ENCODE results near the gene INPP4B.

The INPP4B gene

DNA sequence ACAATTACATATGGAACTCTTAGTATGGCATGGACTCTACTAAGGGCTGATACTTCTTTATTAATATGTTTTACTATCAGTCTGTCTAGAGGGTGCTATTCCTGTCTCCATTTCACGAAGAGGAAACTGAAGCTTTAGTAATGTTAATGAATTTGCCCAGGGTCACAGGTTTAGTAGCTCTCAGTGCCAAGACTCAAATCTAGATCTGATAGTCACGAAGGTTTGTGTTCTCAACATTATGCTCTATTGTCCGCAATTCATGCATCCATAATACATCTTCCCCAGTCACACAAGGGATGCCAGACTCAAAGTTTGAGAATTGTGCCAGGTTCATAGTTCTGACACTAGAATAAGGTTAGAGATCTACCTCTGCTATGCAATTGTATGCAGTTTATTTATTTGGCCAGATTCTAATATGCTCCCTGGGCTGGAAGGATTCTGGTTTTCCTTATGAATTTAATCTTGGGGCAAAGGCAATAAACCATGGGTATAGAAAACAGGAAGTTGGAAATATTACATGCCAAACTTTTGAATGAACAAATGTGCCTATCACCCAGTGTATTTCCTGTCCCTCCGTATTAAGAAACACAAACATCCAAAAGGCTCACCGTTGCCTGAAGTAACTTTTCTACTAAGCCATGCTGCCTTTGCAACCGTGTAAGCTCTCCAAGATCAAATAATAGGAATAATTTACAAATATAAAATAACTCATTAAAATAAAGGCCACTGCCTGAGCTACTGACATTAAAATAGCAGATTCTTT lies 478.5 kb downstream of the INPP4B start:
- DNase-seq = no peak

DNA sequence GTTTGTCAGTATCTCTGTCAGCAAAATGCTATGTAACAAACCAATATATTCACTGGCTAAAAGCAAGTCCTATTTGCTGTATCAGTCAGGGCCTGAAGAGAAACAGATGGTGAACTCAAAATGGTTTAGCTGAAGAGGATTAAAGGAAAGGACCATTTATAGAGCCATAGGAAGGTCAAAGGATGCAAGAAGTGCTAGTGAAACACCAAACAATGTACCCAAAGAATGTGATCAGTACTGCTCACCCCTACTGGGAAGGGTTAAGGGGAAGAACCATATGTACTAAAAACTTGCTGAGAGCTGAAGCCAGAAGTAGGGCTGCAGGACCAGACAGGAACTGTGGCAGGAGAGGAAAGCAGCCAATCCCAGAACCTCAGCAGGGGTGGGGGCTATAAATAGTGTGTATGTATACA lies 479.3 kb downstream of the INPP4B start:
- peak in 1 of 2 experiments; percentile 52 for DNase-seq

DNA sequence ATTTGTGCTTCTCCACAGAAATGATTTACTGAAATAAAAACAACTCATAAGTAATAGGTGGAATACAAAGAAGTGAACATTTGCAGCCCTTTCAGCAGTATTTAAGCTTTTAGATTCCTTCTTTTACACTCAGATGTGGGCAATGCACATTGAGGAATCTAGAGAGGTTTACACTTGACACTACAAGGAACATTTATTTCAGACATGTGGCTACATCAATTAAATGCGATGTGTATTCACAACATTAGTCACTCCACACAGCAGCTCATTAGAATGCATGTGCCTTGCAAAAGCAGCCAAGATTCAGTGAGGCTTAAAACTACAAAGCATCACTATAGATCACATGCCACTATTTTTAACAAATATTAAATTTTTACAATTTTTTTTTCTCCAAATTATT lies 480.7 kb downstream of the INPP4B start:
- peak; percentile 33 to 70 for DNase-seq

DNA sequence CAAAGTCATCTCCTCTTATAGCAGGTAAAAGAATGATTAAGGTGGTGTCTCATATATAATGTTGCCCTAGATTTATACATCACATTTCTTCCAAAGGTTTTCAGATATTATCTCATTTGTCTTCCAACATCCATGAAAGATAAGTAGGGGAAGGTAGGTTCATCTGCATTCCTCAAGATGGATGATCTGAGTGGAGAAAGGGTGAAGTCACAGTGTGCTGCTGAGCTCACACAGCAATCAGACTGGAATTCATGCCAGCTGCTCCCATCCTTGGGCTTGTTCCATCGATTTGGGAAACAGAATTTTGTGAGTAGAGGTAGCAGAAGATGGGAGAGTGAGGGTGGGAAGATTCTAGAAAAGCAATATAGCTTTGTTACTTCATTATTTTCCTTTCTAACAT lies 482.4 kb downstream of the INPP4B start:
- no peak for DNase-seq

DNA sequence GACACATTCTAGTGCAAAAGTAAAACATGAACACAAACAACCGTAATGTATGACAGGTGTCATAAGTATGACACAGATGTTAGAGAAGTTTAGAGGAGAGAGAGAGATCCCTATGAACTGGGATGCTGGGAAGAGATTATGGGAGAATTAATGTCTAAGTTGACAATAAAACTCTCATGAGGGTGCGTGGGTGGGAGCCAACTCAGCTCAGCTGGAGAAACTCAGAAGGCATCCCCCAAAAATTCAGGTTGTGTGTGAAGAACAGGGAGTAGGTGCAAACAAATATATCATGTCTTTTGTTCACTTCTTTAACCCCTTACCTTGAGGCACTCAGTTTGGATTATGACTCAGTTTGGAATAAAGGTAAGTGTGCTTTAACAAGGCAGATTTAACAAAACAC lies 484.1 kb downstream of the INPP4B start:
- DNase-seq = no peak

DNA sequence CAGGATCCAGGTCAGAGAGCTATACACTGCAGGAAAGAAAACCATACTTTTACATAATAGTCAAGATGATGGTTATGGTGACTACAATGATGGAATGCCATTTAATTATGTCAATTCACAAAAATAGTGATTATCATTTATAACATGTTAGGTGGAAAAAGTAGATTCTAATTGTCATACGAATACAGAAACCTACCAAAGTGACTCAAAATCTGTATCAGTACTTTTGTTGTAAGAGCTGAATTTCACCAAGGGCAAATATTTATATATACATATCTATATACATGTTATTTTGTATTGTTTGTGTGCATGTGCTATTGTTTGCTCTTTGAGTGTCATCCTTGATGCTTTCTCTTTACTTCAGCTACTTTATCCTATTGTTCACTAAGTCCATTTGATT lies 485.4 kb downstream of the INPP4B start:
- no peak for DNase-seq

DNA sequence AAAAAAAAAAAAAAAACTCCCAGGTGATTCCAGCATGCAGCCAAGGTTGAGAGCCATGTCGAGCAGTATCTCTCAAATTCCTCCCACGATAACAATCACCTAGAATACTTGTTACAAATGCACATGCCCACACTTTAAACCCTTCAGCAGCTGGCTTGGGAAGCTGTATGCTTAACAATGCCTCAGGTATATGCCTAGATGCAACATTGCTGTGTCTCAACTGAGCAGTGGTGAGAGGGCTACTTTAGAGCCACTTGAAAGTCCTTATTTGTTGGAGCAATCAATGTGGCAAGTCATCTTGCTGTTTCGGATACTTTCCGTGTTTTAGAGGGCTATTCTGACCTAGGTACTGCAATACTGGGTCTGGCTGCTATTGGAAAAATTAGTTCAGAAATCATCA lies 487.4 kb downstream of the INPP4B start:
- no peak for DNase-seq

DNA sequence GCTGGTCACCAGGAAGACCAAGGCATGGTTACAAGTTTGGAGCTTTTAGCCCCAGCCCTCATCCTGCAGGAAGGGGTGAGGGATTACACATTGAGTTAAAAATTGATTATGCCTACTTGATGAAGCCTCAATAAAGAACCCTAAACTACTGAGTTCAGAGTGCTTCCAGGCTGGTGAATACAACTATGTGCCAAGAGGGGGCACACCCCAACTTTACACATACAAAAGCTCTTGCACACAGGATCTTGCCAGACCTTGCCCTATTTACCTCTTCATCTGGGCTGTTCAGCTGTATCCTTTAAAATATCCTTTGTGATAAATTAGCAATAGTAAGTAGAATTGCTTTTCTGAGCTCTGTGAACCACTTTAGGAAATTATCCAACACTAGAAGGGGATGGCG lies 489.3 kb downstream of the INPP4B start:
- no peak for DNase-seq

DNA sequence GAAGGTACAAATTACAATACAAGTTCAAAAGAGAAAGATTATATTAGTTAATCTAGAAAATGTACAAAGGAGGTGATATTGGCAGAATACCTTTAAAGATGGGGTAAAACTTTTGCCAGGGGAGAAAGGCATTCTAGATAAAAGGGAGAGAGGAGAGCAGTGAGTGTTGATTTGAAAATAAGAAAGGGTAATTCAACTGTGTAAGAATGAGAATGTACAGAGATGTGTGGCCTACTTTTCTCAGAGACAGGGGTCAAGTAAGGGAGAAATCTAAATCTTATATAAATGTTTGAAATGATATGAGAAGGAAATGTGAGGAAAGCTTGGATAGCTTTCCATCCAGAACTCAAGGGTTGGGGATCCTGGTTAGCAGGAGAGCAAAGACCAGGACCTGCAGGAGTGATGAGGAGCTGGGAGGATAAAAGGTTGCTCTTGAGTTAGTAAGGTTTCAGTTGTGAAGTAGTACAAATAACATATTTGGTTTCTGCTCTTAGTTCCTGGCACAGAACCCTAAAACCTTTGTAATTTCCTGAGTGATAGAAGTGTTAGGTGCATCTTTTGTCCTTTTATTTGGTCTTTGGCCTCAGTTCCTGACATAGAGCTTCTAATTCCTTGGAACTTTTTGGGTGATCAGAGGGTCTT lies 489.9 kb downstream of the INPP4B start:
- DNase-seq = no peak

DNA sequence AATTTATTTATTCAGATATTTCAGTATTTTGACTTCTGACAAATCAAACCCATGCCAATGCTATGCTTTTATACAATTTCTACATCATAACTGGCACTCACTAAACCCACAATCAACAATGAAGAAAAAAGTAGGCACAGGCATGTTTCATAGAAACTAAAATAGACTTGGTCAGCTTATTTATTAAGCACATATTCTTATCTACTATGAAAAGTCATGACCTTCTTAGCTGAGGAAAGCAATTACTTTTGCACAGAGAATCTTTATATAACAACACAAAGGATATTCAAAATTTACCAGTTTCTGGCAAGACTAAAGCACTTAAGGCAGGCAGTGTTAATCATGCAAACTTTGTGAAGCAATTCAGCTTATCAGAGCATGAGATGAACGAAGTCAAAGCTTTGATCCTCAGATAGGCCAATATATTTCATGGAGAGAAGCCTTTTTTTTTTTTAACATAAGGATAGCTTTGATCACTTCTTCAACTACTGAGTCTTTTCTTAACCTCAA lies 490.6 kb downstream of the INPP4B start:
- DNase-seq = no peak

DNA sequence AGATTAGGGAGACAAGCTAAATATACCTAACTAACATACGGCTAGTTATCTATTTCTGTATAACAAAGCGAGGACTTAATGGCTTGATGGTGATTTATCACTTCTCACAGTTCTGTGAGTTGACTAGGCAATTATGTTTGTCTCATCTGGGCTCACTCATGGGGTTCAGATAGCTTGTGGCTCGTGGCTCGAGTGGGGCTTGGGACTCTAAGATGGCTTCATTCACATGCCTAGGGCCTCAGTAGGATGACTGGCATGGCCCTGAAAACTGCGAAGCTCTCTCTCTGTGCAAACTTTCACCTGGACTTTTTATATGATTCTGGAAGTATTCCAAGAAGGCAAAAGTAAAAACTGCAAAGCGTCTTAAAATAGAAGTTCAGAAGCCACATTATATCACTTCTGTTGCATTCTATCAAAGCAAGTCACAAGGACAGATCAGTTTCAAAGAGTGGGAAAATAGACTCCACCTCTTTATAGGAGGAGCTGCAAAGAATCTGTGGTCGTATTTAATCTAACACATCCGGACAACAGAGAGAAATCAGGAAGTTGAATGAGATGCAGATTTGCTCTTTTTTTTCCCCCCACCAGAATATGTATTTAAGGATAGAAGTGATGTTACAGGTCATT lies 491.2 kb downstream of the INPP4B start:
- no peak for DNase-seq

DNA sequence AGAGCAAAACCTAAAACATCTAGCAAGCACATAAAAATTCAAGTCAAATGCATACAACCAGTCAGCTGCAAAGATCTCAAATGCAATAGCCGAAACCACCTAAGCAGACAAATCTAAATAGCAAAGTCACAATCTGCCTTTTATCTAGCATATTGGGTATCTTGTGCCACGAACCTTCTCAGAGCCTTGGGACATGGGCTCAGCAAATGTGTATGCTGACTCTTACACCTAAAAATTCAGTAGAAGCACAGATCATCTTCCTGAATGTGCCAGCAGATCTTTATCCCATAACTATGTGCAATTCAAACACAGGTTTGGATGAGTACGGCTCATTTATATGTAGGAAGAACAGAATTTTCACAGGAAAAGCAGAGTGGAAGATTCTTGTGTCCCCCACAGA lies 492.1 kb downstream of the INPP4B start:
- no peak for DNase-seq

DNA sequence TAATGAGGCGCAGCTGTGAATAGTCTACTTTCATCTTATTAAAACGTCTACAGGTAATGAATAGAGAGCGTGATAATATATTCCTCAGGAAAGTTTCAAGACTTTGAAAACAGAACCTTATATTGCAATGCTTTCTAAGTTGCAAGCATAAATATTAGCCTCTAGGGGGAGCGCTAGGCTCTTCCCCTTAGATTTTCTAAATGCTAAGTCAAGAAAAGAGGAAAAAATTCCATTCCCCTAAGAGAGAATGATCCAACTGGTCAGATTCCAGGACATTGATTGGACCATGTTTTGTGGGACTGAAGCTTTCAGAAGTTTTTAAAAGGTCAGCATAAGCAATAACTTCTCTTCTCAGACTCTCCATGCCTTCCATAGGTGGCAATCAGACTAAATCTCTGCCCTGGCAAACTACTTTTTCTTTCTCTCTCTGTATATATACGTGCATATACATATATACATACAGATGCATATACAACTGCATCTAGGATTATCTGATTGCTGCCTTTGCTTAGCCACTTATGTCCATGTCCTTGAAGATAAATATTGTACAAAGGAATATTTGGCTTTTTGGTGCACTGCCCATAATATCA lies 492.9 kb downstream of the INPP4B start:
- DNase-seq = peak; percentile 23 to 71

DNA sequence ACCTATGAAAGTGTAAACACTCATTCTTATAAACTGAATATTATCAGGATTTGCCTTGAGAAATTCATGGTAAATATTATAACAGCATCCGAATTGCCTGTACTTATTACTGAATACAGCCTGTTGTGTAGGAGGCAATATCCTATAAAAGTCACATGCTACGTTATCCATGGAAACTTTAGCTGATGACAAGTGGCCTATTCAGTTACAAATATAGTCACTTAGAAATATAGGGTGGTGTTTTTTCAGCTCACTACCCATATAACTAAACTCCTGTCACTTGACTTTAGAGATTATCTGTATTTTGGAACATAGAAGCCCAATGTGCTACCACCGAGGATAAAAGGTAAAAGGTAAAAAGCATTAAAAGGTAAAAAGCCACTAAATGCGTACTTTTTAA lies 493.4 kb downstream of the INPP4B start:
- DNase-seq = no peak

DNA sequence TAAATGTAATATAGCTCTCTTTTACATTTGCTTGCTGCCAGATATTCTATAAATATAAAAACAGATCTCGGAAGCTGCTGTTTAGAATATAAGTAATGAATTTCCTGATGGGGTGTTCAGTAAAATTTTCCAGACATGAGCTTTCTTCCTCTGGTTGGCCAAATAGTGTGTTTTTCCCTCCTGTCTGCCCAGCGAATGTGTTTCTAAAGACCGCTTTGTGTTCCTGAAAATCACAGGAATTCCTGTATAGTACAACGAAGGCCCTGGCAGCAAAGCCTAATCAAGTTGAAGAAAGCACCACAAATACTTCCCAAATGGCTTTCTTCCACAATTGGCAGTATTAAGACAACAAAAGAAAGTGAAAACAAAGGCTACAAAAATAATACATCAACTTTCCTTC lies 494.1 kb downstream of the INPP4B start:
- no peak for DNase-seq

DNA sequence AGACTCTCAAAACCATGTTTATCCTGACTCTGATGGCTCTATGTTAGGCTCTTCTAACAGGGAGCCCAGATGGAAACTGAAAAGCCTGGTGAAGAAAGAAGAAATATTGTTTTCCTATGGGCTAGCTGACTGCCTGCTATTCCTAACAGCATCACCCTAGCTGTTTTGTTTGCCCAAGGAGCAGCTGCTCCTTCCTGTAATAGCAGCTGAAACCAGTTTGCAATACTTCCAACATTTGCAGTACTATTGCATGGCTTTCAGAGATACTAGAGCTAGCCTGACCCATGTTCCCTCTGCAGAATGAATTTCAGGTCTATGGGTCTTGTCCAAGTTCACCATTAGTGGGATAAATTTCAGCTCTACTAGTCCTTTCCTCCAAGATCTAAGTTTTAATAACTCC lies 495.2 kb downstream of the INPP4B start:
- DNase-seq = peak in 1 of 2 experiments; percentile 39

DNA sequence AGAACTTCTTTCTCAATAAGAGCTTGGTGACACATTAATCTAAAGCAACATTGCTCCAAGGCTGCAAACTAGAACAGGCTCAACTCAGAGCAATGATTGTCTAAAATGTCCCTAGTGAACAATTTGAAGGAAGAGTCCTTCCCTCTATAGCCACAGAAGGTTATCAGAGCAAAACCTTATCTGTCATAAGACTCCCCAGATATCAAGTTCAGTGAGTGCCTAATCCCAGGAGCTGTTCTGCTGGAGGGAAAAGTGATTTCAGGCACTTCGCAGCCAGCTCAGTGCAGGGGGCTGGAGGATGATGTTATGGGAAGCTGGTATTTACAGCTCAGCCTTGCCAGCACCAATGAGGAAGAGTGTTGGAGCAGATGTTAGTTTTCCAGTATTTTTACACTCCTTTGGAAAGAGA lies 497.5 kb downstream of the INPP4B start:
- DNase-seq = peak in 1 of 2 experiments; percentile 7

DNA sequence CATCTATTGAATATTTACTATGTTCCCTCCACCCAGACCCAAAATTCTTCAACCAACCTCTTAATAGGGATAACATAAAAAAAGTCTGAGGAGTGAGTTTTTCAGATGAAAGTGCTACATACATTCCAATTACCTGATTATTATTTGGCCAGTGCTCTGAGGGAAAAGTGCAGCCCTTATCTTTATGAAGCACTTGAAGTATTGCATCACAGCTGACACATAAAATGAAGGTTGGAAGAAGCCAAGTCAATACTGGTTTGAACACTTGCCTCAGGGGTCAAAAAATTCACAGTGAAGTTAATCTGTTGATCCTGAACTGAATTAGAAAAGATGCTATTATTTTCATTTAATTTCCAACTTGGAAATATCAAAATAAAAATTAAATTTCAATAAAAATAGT lies 498.9 kb downstream of the INPP4B start:
- no peak for DNase-seq

DNA sequence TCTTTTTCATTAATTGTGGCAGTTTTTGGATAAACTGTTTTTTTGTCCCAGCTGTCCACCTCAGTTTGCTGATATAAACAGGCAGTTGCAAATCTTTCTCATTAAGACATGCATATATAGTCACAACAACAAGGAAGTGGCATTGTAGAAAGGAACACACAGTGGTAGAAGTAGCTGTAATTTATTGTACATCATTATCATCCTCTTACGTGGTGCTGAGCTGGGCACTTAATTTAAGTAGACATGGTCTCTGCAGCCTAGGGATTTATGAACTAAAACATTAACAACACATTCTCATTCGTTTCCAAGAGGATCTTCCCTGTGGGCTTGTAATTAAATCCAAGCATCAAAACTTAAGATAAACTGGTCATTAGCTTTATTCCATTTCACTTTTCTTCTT lies 500.2 kb downstream of the INPP4B start:
- no peak for DNase-seq

DNA sequence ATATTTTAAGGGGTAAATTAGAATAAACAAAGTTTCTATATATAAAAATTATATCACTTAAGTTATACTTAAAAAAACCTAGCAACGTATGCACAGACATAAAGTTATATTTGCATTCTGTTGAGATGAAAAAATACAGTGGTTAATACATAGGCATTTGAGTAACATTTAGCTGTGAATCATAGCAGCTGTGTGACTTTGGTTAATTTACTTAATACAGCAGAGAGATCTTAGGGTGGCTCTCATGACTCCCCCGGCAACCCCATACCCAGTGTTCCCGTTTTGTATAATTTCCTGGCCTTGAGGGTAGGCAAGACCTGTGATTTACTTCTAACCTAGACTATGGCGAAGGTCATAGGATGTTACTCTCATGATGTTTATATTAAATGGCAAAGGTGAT lies 504.8 kb downstream of the INPP4B start:
- DNase-seq = no peak

DNA sequence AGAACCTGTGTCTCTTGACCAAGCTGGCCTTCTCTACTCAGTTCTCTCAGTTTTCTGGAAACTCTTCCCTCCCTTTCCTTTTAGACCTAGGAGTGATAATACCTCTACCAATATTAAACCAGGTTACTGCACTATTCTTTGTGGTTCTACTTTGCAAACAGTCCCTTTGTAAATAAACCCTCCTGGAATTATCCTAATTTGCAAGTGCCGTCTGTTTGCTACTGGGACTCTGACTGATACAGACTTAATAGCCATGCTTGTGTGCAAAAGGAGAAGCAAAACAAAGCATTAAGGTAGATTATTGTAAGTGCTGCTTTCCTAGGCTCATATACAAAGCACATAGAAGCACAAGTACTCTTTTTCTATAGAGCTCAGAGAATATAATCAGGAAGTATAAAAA lies 507.0 kb downstream of the INPP4B start:
- DNase-seq = no peak

DNA sequence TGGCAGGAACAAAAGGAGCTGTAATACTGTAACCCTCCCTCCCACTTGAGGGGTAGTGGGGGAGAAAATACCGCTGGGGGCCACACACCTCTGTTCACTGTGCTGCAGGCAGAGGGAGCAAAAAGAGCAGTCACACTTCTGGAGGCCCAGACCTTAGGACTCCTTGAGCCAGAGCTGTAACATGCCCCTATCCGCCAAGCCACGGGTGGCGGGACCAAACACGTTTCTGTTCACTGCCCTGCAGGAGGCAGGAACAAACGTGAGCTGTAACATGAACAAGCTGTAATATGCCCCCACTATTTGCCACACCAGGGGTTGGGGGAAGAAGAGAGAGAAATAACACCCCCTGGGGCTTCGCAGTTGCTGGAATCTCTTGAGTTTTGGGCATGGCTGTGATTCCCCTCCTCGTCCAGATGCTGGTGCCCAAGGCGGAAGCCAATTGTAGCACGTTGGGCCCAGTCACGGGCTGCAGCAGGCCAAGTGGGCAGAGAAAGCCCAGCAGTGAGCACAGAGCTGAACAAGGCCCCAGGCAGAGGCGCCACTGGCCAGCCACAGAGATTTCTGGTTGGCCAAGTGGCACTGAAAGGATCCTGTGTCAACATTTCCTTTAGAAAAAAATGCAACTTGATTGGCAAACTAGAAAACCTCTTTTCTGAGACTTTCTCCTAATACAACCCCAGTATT lies 509.7 kb downstream of the INPP4B start:
- no peak for DNase-seq

DNA sequence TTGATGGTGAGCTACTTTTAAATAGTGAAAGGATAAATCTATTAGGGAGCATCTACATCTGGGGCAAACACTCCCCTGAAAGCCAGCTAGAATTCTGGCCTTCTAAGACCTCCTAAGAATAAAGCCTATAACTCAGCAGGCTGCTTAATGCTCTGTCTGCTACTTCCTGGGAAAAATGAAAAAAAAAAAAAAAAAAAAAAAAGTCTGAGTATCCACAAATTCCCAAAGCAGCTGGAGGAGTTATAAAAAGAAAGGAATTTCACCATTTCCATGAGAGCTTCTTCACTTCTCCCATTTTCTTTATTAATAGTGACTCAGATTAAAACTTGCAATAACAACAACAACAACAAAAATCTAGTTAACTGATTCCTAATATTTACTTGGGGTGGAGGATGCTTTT lies 511.2 kb downstream of the INPP4B start:
- no peak for DNase-seq

Measured in NCI-H446 (cell line).